Activated CD8-positive, alpha-beta T cell treated with anti-CD3 and anti-CD28 coated beads, Interleukin-2, amount 10 ng/mL, durations not matched to agents 7 days and 5 days (primary cell): ENCODE data around the gene TMED10. TPM values are rescaled to one million over a fixed set of nuclear protein-coding genes. Genes with fewer than 3 reads are reported as not detected.

Experiments used
- ATAC-seq: fragments of 150-1000 bp; cut with Tn5 transposase; one replicate; pipeline ENCODE4 v1.10.0; 2021; ENCODE audit warnings: moderate library complexity
- CTCF ChIA-PET: fragments of 350-600 bp; sonication (Branson Sonifier 250); formaldehyde crosslinking; loops from one replicate; lab custom pipeline; 2021; ENCODE audit warnings: antibody characterized with exemption; lab: Charles Lee
- POLR2A ChIA-PET: fragments of 350-600 bp; sonication (Branson Sonifier 250); formaldehyde crosslinking; loops from one replicate; lab custom pipeline; 2021; ENCODE audit warnings: antibody characterized with exemption; lab: Charles Lee
- DNase-seq: peaks from one replicate; pipeline ENCODE4 v3.0.0-alpha.2; 2020
- H3K27ac Mint-ChIP-seq: one replicate; pipeline ENCODE4 v1.8.0; 2021; ENCODE audit warnings: mild to moderate bottlenecking, mixed read lengths
- H3K27me3 Mint-ChIP-seq: one replicate; pipeline ENCODE4 v1.8.0; 2021; ENCODE audit warnings: low read depth, mixed read lengths
- H3K36me3 Mint-ChIP-seq: one replicate; pipeline ENCODE4 v1.8.0; 2021; ENCODE audit warnings: low read depth, mixed read lengths
- H3K4me1 Mint-ChIP-seq: one replicate; pipeline ENCODE4 v1.8.0; 2021; ENCODE audit warnings: low read depth, mixed read lengths
- H3K4me3 Mint-ChIP-seq: one replicate; pipeline ENCODE4 v1.8.0; 2021; ENCODE audit warnings: mild to moderate bottlenecking, mixed read lengths
- H3K9me3 Mint-ChIP-seq: one replicate; pipeline ENCODE4 v1.8.0; 2022; ENCODE audit warnings: mixed read lengths; ENCODE audit not compliant: insufficient read depth
- total RNA-seq, 2 experiments: library from RNA; stranded (reverse); gene quantifications; one replicate each; pipeline ENCODE4 v1.2.3, GENCODE V29; 2021

Gene TMED10
- total RNA-seq, 2 experiments from 2014 or later, result 177 to 188 TPM

DNA sequence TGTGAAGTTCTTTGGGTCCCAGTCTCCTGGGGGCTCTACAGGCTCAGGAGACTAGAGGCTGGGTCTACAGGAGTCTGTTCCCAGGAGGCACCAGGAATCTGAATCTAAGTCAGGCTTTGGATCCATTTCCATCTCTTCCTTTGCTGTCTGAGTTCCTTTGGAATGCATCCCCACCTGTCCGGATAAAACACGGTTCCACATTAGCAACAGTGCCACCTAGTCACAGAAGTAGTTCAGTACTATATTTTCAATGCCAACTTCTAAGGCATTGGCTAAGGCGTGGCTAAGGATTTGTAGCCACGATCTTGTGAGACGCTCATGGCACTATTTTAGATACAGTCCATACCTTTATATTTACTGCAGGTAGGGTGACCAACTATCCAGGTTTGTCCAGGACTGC, 91.9 kb downstream of the TMED10 start:
- Mint-ChIP-seq H3K9me3 (no peaks in the 10 kb centered on the region), H3K36me3 (peaks cover 50% of the 10 kb centered on the region), H3K4me1 (no peaks in the 10 kb centered on the region), H3K4me3 (no peak overlapping the region), H3K27ac (no peak overlapping the region), H3K27me3 (no peaks in the 10 kb centered on the region)
- ATAC-seq (no peak), DNase-seq (no peak)
- CTCF ChIA-PET, result interaction anchor here (0.9 kb wide), 1 partner anchor 10 kb away, joined by 3 read pairs; no protein-coding TSS in a partner anchor
- POLR2A ChIA-PET, result no interaction called here

DNA sequence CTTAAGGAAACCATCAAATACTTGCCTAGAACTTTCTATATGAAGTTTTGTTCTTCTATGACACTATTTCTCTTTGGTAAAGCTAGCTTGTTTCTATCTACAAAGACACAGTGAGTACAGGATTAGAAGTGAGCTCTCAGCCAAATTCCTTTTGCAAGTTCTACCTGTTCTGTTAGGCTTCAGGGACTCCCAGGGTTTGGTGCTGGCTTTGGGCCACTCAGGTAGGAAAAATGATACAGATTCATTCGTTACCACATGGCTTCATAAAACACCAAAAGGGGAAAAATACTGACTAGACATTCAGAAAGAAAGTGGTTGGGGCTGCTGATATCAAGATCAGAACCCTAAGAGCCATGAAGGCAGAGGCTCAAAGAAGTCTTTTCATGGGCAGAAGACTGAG, 93.1 kb downstream of the TMED10 start:
- POLR2A ChIA-PET, result no interaction called here
- Mint-ChIP-seq H3K4me3 (no peak overlapping the region), H3K36me3 (peaks cover 48% of the 10 kb centered on the region), H3K4me1 (no peaks in the 10 kb centered on the region), H3K27ac (no peak overlapping the region), H3K27me3 (no peaks in the 10 kb centered on the region), H3K9me3 (no peaks in the 10 kb centered on the region)
- CTCF ChIA-PET, result interaction anchor here (0.6 to 1.7 kb wide), 3 partner anchors 137 to 222 kb away, joined by 3 to 6 read pairs (median 4); no protein-coding TSS in a partner anchor
- ATAC-seq (no peak), DNase-seq (no peak)

DNA sequence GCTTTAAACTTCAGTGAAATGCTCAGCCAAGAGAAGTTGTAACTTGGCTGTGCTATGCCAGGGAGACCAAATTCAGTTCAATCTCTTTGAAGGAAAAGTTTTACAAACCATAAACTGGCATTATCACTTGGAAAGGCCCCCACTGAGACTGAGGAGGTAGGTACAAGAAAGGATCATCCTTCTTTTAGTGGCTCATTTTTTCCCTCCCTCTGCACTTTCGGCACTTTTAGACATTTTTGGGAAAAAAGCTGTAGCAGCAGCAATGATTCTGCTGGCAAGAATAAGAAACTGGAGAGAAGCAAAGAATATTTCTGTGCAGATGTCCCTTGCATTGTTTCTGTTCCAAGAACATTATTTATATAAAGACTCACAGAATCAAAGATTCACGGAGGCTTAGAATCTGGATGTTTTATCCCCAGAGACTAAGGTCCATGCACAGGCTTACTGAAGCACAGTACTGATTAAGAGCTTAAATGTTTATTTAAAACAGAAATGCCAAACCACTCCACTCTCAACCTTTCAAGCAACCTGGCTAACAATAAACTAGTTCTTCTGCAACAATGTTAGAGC, 94.7 kb downstream of the TMED10 start:
- H3K27ac Mint-ChIP-seq, result no peak overlapping the region
- CTCF ChIA-PET, result no interaction called here

More for the DNA sequence above, 94.7 kb downstream of the TMED10 start:
- no peak for DNase-seq
- Mint-ChIP-seq H3K36me3 (peaks cover 39% of the 10 kb centered on the region), H3K27me3 (no peaks in the 10 kb centered on the region), H3K4me3 (no peak overlapping the region), H3K4me1 (no peaks in the 10 kb centered on the region), H3K9me3 (no peaks in the 10 kb centered on the region)
- POLR2A ChIA-PET, result no interaction called here
- ATAC-seq, result no peak

Other genes starting within 250 kb of the TMED10 start
- gene PGF, start 221.0 kb downstream of the TMED10 start, total RNA-seq, result under 1 TPM in 1 of 2 experiments, not detected in 1; 0.21 TPM
- gene EIF2B2, start 173.7 kb downstream of the TMED10 start, total RNA-seq, result 10 to 100 TPM; 49.1 to 51.0 TPM
- 10 to 100 TPM; 15.1 to 17.2 TPM for gene MLH3, start 125.1 kb downstream of the TMED10 start, total RNA-seq
- 10 to 100 TPM; 42.6 to 44.0 TPM for gene ACYP1, start 112.6 kb downstream of the TMED10 start, total RNA-seq
- 1 to 10 TPM; 1.3 to 1.4 TPM for gene ZC2HC1C, start 107.0 kb downstream of the TMED10 start, total RNA-seq
- gene NEK9, start 49.6 kb downstream of the TMED10 start, total RNA-seq, result 10 to 100 TPM; 73.7 to 80.0 TPM
- 100 to 1,000 TPM; 201 to 219 TPM for gene FOS, start 102.2 kb upstream of the TMED10 start, total RNA-seq